Stimulated activated effector memory CD8-positive, alpha-beta T cell treated with anti-CD3 and anti-CD28 coated beads, Interleukin-12 subunit alpha, Interleukin-12 subunit beta, amount 100 ng/mL, for 72 hours (primary cell): ENCODE data around the gene PDE4DIP.
"Not testable (repeated sequence)": the region's sequence is repeated elsewhere in the genome, so short reads cannot be mapped to it uniquely, and the experiment has no call there.

Source experiments
- ATAC-seq: fragments of 150-1000 bp; cut with Tn5 transposase; 2 replicates; pipeline ENCODE4 v1.10.0; 2021
- DNase-seq, 2 donors: peaks; one replicate each; pipeline ENCODE4 v3.0.0; 2021 to 2022; ENCODE audit warnings: low spot score in 2 of 2
- H3K27ac Mint-ChIP-seq: one replicate; pipeline ENCODE4 v1.8.0; 2022; ENCODE audit warnings: mild to moderate bottlenecking, mixed read lengths
- H3K36me3 Mint-ChIP-seq: one replicate; pipeline ENCODE4 v1.8.0; 2022; ENCODE audit warnings: mild to moderate bottlenecking, mixed read lengths
- H3K4me1 Mint-ChIP-seq: one replicate; pipeline ENCODE4 v1.8.0; 2022; ENCODE audit warnings: mixed read lengths
- H3K4me3 Mint-ChIP-seq: one replicate; pipeline ENCODE4 v1.8.0; 2022; ENCODE audit warnings: mild to moderate bottlenecking, mixed read lengths
- H3K9me3 Mint-ChIP-seq: one replicate; pipeline ENCODE4 v1.8.0; 2022; ENCODE audit warnings: mixed read lengths

PDE4DIP gene

GRCh38 chr1:148844220-148844619 lies at the start of gene PDE4DIP:
TSS of gene PDE4DIP (plus strand) at chr1:148844428. CDS start at chr1:148844775, 347 bp downstream.
- H3K36me3 Mint-ChIP-seq, H3K27ac Mint-ChIP-seq, H3K9me3 Mint-ChIP-seq, H3K4me1 Mint-ChIP-seq: not testable (repeated sequence)
- ATAC-seq = peak; percentile 96
- peak within 1 kb of the TSS; percentile 59 for H3K4me3 Mint-ChIP-seq
- DNase-seq = peak; percentile 15 to 54

DNA sequence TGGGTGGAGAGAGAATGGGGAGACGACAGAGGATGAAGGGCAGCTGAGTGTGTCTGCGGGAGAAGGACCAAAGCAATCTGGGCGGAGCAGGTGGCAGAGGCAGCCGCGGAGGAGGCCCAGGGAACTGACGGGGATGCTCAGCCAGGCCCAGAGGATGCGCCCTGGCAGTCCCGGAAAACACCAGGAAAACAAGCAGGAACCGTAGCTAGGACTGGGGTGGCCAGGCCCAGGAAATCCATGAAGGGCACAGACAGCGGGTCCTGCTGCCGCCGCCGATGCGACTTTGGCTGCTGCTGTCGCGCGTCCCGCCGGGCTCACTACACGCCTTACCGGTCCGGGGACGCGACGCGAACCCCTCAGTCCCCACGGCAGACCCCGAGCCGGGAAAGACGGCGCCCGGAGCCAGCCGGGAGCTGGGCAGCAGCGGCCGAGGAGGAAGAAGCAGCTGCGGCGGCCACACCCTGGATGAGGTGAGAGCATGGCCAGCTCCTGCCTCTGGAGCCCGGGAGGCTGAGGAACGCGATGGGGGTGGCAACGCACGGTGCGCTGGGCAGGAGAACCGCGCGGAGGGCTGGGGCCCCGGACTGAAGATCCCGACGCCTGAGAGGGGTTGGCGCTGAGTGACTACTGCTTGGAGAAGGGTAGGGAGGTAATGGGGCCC lies 35.8 kb upstream of the PDE4DIP start:
- DNase-seq, H3K4me1 Mint-ChIP-seq, H3K27ac Mint-ChIP-seq, H3K4me3 Mint-ChIP-seq, ATAC-seq, H3K36me3 Mint-ChIP-seq, H3K9me3 Mint-ChIP-seq: not testable (repeated sequence)

DNA sequence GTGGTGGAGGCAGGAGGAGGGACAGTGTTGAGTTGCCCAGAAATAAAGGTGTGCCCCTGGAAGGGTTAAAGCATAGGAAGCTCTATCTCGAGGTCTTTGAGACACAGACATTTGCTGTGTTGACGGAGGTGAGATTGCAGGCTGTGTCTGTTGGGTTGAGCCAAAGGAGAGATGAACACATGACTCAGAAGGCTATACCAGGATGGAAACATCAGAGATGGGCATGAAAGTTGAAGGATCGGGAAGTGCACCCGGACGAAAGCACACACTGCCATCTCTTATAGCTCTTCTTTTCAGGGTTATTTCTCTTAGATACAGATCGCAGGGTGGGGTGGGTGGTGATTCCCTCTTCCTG lies 35.3 kb upstream of the PDE4DIP start:
- DNase-seq, H3K27ac Mint-ChIP-seq, H3K4me3 Mint-ChIP-seq, H3K36me3 Mint-ChIP-seq, H3K4me1 Mint-ChIP-seq, H3K9me3 Mint-ChIP-seq, ATAC-seq: not testable (repeated sequence)

GRCh38 chr1:148822180-148822579 lies 22.0 kb upstream of the PDE4DIP start:
- H3K4me1 Mint-ChIP-seq, H3K4me3 Mint-ChIP-seq, H3K27ac Mint-ChIP-seq, H3K36me3 Mint-ChIP-seq, ATAC-seq, H3K9me3 Mint-ChIP-seq, DNase-seq: not testable (repeated sequence)

DNA sequence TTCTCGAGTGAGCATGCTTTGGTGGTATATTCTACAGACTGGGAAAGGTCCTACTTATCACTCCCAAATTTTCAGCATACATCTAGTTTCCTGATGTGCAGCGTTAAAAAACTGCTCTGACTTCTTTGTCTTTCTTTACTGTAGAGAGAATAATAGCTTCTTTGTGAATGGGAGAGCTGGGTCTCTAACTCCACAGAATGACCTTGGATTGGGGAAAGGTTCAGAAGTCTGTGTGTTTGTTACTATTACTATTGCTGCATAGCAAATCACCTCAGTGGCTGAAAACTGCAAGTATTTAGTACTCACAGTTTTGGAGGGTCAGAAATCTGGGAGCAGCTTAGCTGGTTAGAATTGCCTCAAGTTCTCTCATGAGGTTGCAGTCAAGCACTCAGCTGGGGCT lies 20.4 kb upstream of the PDE4DIP start:
- not testable (repeated sequence) for H3K4me1 Mint-ChIP-seq, H3K36me3 Mint-ChIP-seq, H3K27ac Mint-ChIP-seq, H3K4me3 Mint-ChIP-seq, DNase-seq, ATAC-seq, H3K9me3 Mint-ChIP-seq

DNA sequence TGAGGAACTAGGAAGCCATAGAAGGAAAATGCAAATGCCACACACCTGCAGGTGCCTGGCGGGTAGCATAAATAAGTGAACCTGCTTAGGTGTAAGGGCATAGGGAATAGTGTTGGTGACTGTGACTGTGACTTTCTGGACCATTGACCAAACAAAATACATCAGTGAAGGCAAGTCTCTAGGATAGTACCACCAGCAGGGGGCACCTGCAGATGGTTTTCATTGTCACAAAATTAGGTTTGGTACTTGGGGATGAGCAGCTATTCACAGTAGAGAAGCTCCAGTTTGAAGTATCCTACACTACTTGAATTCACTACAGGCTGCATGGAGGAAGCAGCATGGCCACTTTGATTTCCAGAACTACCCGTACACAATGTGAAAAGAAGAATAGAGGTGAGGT lies 19.2 kb upstream of the PDE4DIP start:
- ATAC-seq = peak; percentile 79
- not testable (repeated sequence) for DNase-seq, H3K4me1 Mint-ChIP-seq, H3K27ac Mint-ChIP-seq, H3K4me3 Mint-ChIP-seq, H3K36me3 Mint-ChIP-seq, H3K9me3 Mint-ChIP-seq

DNA sequence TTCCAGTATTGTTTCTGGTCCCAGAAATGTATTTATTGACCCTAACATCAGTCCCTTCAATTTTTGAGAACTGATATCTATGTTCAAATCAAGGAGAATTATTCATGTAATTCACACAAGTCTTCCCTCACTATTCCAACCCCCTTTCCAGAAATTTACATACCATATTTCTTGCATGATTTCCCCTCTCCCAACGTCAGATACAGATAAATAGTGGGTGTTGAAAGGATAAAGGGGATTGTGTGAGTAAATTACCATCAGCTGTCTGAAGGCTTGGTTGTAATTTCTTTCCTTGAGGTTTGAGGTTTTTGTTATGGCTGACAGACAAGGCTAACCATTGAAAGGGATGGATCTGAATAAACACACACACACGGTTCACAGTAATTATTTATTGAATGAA lies 15.7 kb upstream of the PDE4DIP start:
- H3K4me1 Mint-ChIP-seq, H3K36me3 Mint-ChIP-seq, ATAC-seq, H3K4me3 Mint-ChIP-seq, DNase-seq, H3K9me3 Mint-ChIP-seq, H3K27ac Mint-ChIP-seq: not testable (repeated sequence)

GRCh38 chr1:148828962-148829361 lies 15.3 kb upstream of the PDE4DIP start:
- not testable (repeated sequence) for ATAC-seq, H3K36me3 Mint-ChIP-seq, H3K4me1 Mint-ChIP-seq, DNase-seq, H3K9me3 Mint-ChIP-seq, H3K27ac Mint-ChIP-seq, H3K4me3 Mint-ChIP-seq

DNA sequence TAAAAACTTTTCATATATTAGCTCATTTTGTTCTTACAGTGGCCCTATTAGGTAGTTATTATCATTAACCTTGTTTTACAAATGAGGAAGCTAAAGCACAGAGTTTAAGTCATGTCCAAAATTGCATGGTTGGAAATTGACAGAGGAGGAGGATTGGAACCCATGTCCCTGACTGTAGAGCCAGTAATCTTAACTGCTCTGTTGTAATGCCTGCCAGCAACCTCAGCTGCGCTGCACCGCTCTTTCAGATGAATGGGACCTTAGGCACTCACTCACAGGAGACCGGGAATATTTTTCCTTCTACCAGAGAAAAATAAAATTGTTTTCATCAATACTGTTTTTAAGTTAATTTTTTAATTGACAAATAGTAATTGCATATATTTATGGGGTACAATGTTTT lies 14.9 kb upstream of the PDE4DIP start:
- ATAC-seq, DNase-seq, H3K36me3 Mint-ChIP-seq, H3K4me3 Mint-ChIP-seq, H3K4me1 Mint-ChIP-seq, H3K9me3 Mint-ChIP-seq, H3K27ac Mint-ChIP-seq: not testable (repeated sequence)

- H3K4me3 Mint-ChIP-seq, H3K9me3 Mint-ChIP-seq, DNase-seq, H3K4me1 Mint-ChIP-seq, H3K27ac Mint-ChIP-seq, H3K36me3 Mint-ChIP-seq: not testable (repeated sequence)
- ATAC-seq = peak; percentile 81
Observed at GRCh38 chr1:148841262-148841661, 3.0 kb upstream of the PDE4DIP start.

GRCh38 chr1:148844651-148845050 lies 423 bp downstream of the PDE4DIP start:
- not testable (repeated sequence) for DNase-seq, H3K27ac Mint-ChIP-seq, H3K4me1 Mint-ChIP-seq, H3K9me3 Mint-ChIP-seq, H3K36me3 Mint-ChIP-seq
- peak overlapping the region; percentile 59 for H3K4me3 Mint-ChIP-seq
- ATAC-seq = peak; percentile 16

DNA sequence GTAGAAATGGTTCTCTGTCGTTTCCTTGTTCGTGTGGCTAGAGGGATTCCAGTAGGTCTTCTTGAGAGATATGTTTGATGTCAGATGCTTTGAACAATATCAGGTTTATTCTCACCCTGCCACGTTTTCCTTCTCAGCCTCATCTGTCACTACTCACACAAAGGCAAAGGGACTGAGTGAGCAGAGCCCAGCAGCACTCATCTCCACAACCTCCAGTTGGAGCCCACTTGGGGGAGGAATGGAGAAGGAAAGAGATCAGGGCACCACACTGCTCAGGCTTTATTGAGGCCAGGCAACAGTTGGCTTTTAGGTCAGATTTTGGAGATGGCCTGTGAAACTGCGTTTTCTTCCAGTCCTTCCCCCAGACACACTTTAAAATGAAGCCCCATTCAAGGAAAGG lies 840 bp downstream of the PDE4DIP start:
- not testable (repeated sequence) for DNase-seq, H3K36me3 Mint-ChIP-seq, H3K4me3 Mint-ChIP-seq, H3K9me3 Mint-ChIP-seq, ATAC-seq, H3K27ac Mint-ChIP-seq, H3K4me1 Mint-ChIP-seq

DNA sequence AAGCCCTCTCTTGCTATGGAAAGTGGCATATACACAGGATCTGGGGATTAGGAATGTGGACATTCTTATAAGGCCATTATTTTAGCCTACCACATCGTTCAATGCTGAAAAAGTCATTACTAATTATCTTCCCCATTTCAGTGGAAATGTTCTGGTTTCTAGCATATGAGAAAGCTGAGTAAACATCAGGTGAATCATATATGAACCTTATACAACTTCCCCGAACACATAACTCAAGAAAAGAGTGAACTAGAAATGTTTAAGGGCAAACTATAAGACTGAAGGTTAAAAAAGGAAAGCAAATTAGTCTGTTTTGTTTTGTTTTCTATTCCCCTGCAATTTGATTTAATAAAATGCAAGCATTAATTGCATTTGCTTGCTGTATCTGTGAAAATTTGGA lies 6.1 kb downstream of the PDE4DIP start:
- H3K27ac Mint-ChIP-seq, H3K9me3 Mint-ChIP-seq, H3K4me3 Mint-ChIP-seq, H3K36me3 Mint-ChIP-seq, H3K4me1 Mint-ChIP-seq, DNase-seq: not testable (repeated sequence)
- ATAC-seq = peak; percentile 80

DNA sequence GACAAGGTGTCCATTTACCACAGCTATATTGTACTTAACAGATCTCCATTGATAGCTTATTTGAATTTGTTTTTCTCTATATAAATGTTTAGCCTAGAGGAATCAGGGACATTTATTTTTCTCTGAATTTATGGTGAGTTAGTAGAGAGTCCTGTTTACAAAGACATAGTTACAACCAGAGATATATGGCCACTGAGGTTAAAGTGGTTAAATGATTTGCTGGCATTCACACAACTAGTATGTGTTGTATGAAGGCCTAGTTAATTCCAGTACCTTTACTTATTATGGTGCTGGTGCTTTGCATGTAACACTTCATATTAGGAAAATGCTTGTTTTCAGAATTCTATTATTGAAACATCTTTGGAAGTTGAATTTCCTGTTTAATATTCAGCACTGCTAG lies 6.6 kb downstream of the PDE4DIP start:
- H3K4me3 Mint-ChIP-seq, DNase-seq, H3K27ac Mint-ChIP-seq, H3K9me3 Mint-ChIP-seq, H3K4me1 Mint-ChIP-seq, H3K36me3 Mint-ChIP-seq: not testable (repeated sequence)
- ATAC-seq = peak; percentile 70

DNA sequence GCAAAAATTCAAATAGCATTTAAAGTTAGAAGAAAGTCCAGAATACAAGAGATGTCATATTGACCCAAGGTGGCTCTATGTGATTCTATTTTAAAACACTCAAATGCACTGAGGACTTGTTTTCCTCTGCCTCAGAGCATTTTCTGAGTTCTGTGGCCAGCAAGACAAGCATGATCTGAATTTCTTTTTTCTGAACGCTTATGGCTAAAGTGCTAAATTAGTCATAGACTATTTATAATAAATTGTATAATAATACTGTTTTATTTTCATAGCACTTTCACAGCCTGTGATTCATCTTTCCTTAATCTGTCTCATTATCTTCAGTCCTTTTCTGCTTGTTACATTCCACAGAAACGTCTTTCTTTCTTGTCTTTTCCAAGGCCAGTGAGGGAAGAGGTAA lies 7.5 kb downstream of the PDE4DIP start:
- H3K4me1 Mint-ChIP-seq, H3K4me3 Mint-ChIP-seq, ATAC-seq, H3K36me3 Mint-ChIP-seq, H3K27ac Mint-ChIP-seq, H3K9me3 Mint-ChIP-seq, DNase-seq: not testable (repeated sequence)

DNA sequence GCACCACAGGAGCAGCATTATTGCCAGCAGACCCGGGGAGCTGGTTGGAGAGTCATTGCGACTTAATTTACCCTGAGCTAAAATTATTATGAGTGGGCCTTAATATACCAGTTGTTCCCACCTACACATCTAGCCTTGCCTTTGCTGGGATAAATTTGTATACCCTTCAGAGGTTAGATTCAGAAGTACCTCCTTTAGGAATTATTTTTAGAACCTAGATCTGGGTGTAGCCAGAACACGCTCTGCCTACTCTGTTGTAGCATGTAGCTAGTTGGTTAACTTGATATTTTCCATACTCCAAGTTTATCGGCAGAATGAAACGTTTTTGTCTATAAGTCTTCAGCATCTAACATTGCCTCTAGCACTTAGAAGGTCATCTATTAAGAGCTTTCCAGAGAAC lies 9.1 kb downstream of the PDE4DIP start:
- H3K4me1 Mint-ChIP-seq, H3K9me3 Mint-ChIP-seq, H3K36me3 Mint-ChIP-seq, H3K27ac Mint-ChIP-seq, ATAC-seq, DNase-seq, H3K4me3 Mint-ChIP-seq: not testable (repeated sequence)

DNA sequence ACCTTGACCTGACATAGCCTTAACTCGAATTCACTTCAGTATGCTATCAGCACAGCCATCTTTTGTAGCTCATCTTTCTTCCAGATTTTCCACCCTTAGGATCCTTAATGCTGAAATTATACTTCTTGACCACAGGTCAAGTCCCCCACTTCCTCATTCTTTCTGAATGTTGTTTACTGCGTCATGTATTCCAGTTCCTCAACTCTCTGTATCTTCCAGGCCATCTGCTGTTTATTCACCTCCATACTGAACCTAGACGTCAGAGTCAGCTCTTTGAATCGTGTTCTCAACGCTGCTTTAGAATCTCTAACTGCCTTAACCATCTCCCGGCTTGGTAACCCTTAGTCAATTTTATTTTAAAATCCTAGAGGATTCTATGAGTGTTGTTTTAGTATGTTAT lies 9.8 kb downstream of the PDE4DIP start:
- ATAC-seq, H3K4me1 Mint-ChIP-seq, H3K9me3 Mint-ChIP-seq: not testable (repeated sequence)

More for the DNA sequence above, 9.8 kb downstream of the PDE4DIP start:
- H3K27ac Mint-ChIP-seq, H3K36me3 Mint-ChIP-seq, DNase-seq, H3K4me3 Mint-ChIP-seq: not testable (repeated sequence)
